ENCODE results near the gene UBASH3B. TPM values are rescaled to one million over a fixed set of nuclear protein-coding genes. Genes with fewer than 3 reads are reported as not detected.

UBASH3B gene
- total RNA-seq, 1 donor from 2014 or later, result 8.5 TPM

DNA sequence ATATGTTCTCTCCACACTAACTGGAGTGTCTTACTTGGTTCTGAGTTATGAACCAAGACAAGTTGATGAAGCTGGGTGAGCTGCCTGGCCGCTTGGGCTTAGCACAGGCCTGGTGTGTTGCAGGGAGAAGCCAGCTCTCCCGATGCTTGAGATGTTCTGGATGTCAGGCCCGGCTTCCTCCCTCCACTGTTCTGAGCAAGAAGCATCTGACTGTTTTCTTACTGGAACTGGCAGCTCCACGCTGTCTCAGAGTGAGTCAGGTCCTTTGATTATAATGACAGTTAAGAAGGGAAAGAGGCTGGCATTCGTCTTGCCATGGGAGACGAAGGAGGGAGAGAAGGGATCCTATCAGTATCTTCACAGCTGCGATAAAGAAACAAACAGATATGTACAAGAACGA is 136.3 kb downstream of the UBASH3B start:
- TF ChIP-seq, protein P1, sequence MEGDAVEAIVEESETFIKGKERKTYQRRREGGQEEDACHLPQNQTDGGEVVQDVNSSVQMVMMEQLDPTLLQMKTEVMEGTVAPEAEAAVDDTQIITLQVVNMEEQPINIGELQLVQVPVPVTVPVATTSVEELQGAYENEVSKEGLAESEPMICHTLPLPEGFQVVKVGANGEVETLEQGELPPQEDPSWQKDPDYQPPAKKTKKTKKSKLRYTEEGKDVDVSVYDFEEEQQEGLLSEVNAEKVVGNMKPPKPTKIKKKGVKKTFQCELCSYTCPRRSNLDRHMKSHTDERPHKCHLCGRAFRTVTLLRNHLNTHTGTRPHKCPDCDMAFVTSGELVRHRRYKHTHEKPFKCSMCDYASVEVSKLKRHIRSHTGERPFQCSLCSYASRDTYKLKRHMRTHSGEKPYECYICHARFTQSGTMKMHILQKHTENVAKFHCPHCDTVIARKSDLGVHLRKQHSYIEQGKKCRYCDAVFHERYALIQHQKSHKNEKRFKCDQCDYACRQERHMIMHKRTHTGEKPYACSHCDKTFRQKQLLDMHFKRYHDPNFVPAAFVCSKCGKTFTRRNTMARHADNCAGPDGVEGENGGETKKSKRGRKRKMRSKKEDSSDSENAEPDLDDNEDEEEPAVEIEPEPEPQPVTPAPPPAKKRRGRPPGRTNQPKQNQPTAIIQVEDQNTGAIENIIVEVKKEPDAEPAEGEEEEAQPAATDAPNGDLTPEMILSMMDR (IDR thresholded peaks at IDR 0.05), result no peak

DNA sequence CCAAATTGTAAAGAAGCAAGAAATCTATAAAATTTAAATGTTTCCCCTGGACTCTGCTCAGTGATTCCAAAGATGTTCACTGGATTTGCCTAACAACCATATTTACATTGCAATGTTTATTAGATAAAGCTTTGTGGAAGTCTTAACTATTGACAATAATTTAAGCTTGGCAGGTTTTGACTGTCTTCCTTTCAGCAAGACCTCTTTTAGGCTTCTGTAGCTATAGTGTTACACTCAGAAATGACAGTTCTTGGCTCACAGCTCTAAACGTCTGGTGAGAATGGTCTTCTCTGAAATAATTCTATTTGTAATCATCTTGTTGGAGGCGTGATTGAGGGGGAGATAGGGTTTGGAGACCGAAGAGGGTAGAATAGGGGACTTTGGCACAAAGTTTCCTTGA is 138.0 kb downstream of the UBASH3B start:
- no peaks in the 10 kb centered on the region for H3K27me3 ChIP-seq
- no peaks in the 10 kb centered on the region for H3K36me3 ChIP-seq
- H3K9me3 ChIP-seq, result no peaks in the 10 kb centered on the region
- intact Hi-C loops (cut with DNase I), result no loop called here
- TF ChIP-seq, protein P1 (IDR thresholded peaks at IDR 0.05), result no peak
- DNase-seq (ENCODE audit: low spot score in 2 of 2), result no peak
- H3K27ac ChIP-seq, result no peak overlapping the region
- H3K4me3 ChIP-seq, result no peak overlapping the region
- H3K4me1 ChIP-seq, result no peaks in the 10 kb centered on the region

More for the DNA sequence above, 136.3 kb downstream of the UBASH3B start:
- intact Hi-C loops (cut with DNase I), result no loop called here
- no peaks in the 10 kb centered on the region for H3K27me3 ChIP-seq
- no peaks in the 10 kb centered on the region for H3K4me1 ChIP-seq
- no peak for DNase-seq (ENCODE audit: low spot score in 2 of 2)
- H3K4me3 ChIP-seq, result no peak overlapping the region
- H3K27ac ChIP-seq, result no peak overlapping the region
- H3K36me3 ChIP-seq, result no peaks in the 10 kb centered on the region
- H3K9me3 ChIP-seq, result no peaks in the 10 kb centered on the region

DNA sequence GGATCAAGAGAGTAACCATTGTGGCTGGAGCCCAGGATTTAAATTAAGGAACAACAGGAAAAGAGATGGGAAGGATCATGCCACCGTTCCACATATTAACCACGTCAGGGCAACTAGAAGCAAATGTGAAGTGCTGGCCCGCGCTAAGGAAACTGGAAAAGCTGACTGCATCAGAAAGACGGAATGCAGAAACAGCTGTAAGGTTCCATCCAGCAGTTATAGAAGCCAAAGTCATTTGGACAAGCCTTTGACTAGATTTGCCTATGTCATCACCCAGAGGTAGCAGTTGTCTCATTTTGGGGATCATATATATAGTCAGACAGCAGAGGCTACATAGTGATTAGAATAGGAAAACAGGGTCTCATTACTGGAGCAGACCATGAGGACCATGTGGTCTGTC is 139.8 kb downstream of the UBASH3B start:
- Histone ChIP-seq H3K36me3 (no peaks in the 10 kb centered on the region), H3K4me1 (no peaks in the 10 kb centered on the region), H3K27me3 (no peaks in the 10 kb centered on the region), H3K9me3 (no peaks in the 10 kb centered on the region), H3K4me3 (no peak overlapping the region), H3K27ac (no peak overlapping the region)
- DNase-seq (ENCODE audit: low spot score in 2 of 2), result no peak
- intact Hi-C loops (cut with DNase I), result no loop called here
- TF ChIP-seq, protein P1 (IDR thresholded peaks at IDR 0.05), result no peak

DNA sequence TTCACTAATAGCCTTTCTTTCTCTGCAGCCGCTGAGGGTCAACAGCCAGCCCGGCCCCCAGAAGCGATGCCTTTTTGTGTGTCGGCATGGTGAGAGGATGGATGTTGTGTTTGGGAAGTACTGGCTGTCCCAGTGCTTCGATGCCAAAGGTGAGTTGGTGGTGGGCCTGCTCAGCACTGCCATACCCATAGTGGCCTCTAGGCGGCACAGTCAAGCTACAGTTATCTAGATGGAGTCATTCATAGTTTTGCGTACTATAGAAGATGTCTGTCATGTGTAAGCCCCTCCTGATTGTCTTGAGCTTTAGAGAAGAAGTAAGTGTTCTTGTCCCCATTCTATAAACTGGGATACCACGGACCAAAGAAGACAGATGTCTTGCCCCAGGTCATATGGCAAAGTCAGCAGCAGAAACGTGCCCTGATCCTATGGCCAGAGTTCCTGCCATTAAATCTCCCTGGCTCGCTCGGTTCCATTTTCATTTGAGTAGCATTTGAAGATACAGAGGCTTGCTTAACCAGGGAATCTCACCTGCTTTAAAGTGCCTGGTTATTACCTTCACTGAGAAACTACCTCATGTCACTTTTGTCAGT is 140.7 kb downstream of the UBASH3B start:
- H3K27me3 ChIP-seq, result no peaks in the 10 kb centered on the region
- intact Hi-C loops (cut with DNase I), result no loop called here
- no peaks in the 10 kb centered on the region for H3K36me3 ChIP-seq
- TF ChIP-seq, protein P1 (IDR thresholded peaks at IDR 0.05), result peak; percentile 43 to 51 (median 48)
- H3K27ac ChIP-seq, result no peak overlapping the region
- no peaks in the 10 kb centered on the region for H3K4me1 ChIP-seq
- H3K4me3 ChIP-seq, result no peak overlapping the region
- no peaks in the 10 kb centered on the region for H3K9me3 ChIP-seq
- DNase-seq (ENCODE audit: low spot score in 2 of 2), result no peak

DNA sequence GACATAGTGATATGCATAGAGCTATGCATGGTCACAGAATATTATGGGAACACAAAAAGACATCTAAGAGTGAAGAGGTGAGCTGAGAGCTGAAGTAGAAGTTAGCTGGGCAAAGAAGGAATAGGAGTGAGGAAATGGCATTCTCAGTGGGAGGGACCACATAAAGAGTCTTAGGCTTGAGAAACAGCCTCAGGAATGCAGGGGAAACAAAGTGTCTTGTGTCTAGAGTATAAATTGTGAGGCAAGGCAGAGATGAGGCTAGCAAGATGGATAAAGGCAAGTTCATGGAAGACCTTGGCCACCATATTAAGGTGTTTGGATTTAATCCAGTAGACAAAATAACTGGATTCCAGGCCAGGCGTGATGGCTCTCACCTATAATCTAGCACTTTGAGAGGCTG is 142.1 kb downstream of the UBASH3B start:
- Histone ChIP-seq H3K4me1 (no peaks in the 10 kb centered on the region), H3K4me3 (no peak overlapping the region), H3K27ac (no peak overlapping the region), H3K27me3 (no peaks in the 10 kb centered on the region), H3K9me3 (no peaks in the 10 kb centered on the region), H3K36me3 (no peaks in the 10 kb centered on the region)
- no peak for DNase-seq (ENCODE audit: low spot score in 2 of 2)
- TF ChIP-seq, protein P1 (IDR thresholded peaks at IDR 0.05), result no peak
- intact Hi-C loops (cut with DNase I), result no loop called here
